HG02798 (cell line): Measurements from ENCODE around the gene NLRP6.
"Not testable (repeated sequence)": the region's sequence is repeated elsewhere in the genome, so short reads cannot be mapped to it uniquely, and the experiment has no call there.

Experiments
- ATAC-seq: cut with Tn5 transposase; IDR thresholded peaks from one replicate; pipeline ENCODE4 v1.9.1; 2021; ENCODE audit warnings: mild to moderate bottlenecking; ENCODE audit not compliant: unreplicated experiment, poor library complexity

The NLRP6 gene

DNA sequence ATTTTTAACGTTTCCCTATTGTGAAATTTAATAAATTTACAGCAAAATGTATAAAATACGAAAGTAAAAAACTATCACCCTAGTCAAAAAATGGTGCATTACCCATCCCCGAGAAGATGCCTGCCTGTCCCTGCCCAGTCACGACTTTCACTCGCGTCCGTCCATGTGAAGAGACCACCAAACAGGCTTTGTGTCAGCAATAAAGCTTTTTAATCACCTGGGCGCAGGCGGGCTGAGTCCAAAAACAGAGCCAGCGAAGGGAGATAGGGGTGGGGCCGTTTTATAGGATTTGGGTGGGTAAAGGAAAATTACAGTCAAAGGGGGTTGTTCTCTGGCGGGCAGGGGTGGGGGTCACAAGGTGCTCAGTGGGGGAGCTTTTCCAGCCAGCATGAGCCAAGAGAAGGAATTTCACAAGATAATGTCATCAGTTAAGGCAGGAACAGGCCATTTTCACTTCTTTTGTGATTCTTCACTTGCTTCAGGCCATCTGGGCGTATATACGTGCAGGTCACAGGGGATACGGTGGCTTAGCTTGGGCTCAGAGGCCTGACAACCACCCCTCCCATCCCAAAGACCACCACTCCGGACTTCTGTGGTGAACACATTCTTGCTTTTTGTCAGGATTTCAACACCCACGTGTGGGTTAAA is 55.5 kb downstream of the NLRP6 start:
- ATAC-seq = not testable (repeated sequence)

DNA sequence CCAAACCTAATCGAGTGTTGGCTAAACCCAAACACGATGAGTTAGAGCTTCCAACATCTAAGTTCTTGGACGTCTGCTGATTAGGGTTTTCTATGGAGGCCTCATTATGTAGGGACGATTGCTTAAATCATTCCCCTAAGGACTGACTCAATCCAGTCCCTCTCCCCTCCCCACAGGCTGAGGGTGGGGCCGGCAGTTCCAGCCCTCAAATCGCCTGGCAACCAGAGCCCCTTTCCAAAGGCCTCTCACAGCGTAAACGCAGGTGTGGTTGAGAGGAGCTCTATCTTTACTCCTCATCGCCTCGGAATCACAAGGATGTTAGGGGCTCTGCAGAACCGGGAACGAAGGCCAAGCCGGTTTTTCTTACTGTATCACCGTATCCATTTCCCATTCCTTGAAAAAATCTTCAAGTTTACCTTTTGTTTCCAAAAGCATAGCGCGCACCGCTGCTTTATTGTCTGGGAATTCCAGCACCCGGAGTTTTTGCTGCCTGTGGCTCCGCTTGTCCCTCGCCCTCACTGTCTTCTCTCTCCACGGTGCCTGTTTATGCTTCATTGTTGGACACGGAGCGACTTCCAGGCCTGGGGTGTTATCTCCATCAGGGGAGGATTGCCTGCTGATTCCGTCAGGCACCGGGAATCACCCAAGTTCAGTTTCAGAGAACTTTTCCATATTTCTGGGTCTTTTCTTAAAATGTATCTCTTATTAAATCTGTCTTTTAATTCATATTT is 56.2 kb downstream of the NLRP6 start:
- no peak for ATAC-seq
